Stimulated activated CD8-positive, alpha-beta memory T cell treated with anti-CD3 and anti-CD28 coated beads, Interleukin-4, amount 100 ng/mL, for 1 hour (primary cell): ENCODE measurements around the gene PPARG.
"Not testable (repeated sequence)": the region's sequence is repeated elsewhere in the genome, so short reads cannot be mapped to it uniquely, and the experiment has no call there.

ENCODE experiments used
- DNase-seq, 2 donors: peaks; one replicate each; pipeline ENCODE4 v3.0.0-alpha.2; 2020; ENCODE audit warnings: low read depth in 2 of 2, low spot score in 1 of 2

The PPARG gene

GRCh38 chr3:12440927-12441714 is 152.3 kb downstream of the PPARG start:
- no peak for DNase-seq

GRCh38 chr3:12442654-12443501 is 154.0 kb downstream of the PPARG start:
- no peak for DNase-seq

GRCh38 chr3:12443781-12444522 is 155.1 kb downstream of the PPARG start:
- no peak for DNase-seq

GRCh38 chr3:12444582-12445471 is 156.0 kb downstream of the PPARG start:
- no peak for DNase-seq

- DNase-seq: no peak
Observed at GRCh38 chr3:12445523-12446240, 156.8 kb downstream of the PPARG start.

- DNase-seq: no peak
Observed at GRCh38 chr3:12446298-12446697, 157.4 kb downstream of the PPARG start.

GRCh38 chr3:12447075-12447474 is 158.2 kb downstream of the PPARG start:
- DNase-seq: no peak

- not testable (repeated sequence) for DNase-seq
Observed at GRCh38 chr3:12448404-12449202, 159.7 kb downstream of the PPARG start.

GRCh38 chr3:12449889-12450682 is 161.2 kb downstream of the PPARG start:
- DNase-seq: no peak

- DNase-seq: no peak
Observed at GRCh38 chr3:12451481-12451880, 162.6 kb downstream of the PPARG start.

- no peak for DNase-seq
Observed at GRCh38 chr3:12451960-12452359, 163.1 kb downstream of the PPARG start.

GRCh38 chr3:12452361-12453330 is 163.8 kb downstream of the PPARG start:
- no peak for DNase-seq

GRCh38 chr3:12454076-12454815 is 165.4 kb downstream of the PPARG start:
- DNase-seq: no peak

GRCh38 chr3:12454816-12455121 is 165.9 kb downstream of the PPARG start:
- DNase-seq: no peak

GRCh38 chr3:12455740-12456139 is 166.9 kb downstream of the PPARG start:
- DNase-seq: no peak

- no peak for DNase-seq
Observed at GRCh38 chr3:12456441-12456840, 167.6 kb downstream of the PPARG start.

- DNase-seq: not testable (repeated sequence)
Observed at GRCh38 chr3:12457380-12457779, 168.5 kb downstream of the PPARG start.
